Hepatocyte (in vitro differentiated cells): ENCODE data around the gene KIAA1671. TPM values are rescaled to one million over a fixed set of nuclear protein-coding genes. Genes with fewer than 3 reads are reported as not detected.

Experiments
- DNase-seq: peaks from one replicate; pipeline ENCODE4 v3.0.0-alpha.2; 2016; ENCODE audit warnings: low spot score
- H2AFZ ChIP-seq: fragments of 200-600 bp; sonication (generic); 2 replicates; pipeline ENCODE4 v1.6.0; 2016; ENCODE audit warnings: antibody characterized with exemption, mild to moderate bottlenecking
- H3K27ac ChIP-seq: fragments of 200-600 bp; sonication (generic); 2 replicates; pipeline ENCODE4 v1.5.1; 2016; ENCODE audit warnings: mild to moderate bottlenecking
- H3K27me3 ChIP-seq: fragments of 200-600 bp; sonication (generic); 2 replicates; pipeline ENCODE4 v1.6.1; 2016
- H3K36me3 ChIP-seq: fragments of 200-600 bp; sonication (generic); replicated peaks from 2 replicates; pipeline ENCODE4 v1.5.1; 2016; ENCODE audit warnings: low read depth; ENCODE audit not compliant: insufficient read depth
- H3K4me1 ChIP-seq: fragments of 200-600 bp; sonication (generic); 2 replicates; pipeline ENCODE4 v1.5.1; 2016; ENCODE audit warnings: mild to moderate bottlenecking, moderate library complexity; ENCODE audit not compliant: insufficient read depth
- H3K4me2 ChIP-seq: fragments of 200-600 bp; sonication (generic); 2 replicates; pipeline ENCODE4 v1.6.0; 2016
- H3K4me3 ChIP-seq: fragments of 200-600 bp; sonication (generic); 2 replicates; pipeline ENCODE4 v1.5.1; 2016; ENCODE audit warnings: mild to moderate bottlenecking
- H3K79me2 ChIP-seq: fragments of 200-600 bp; sonication (generic); 2 replicates; pipeline ENCODE4 v1.6.0; 2017; ENCODE audit warnings: mild to moderate bottlenecking
- H3K9me2 ChIP-seq: fragments of 200-600 bp; sonication (generic); replicated peaks from 2 replicates; pipeline ENCODE4 v1.6.0; 2017; ENCODE audit warnings: mild to moderate bottlenecking; ENCODE audit not compliant: insufficient read depth
- H3K9me3 ChIP-seq: fragments of 200-600 bp; sonication (generic); 2 replicates; pipeline ENCODE4 v1.5.1; 2016; ENCODE audit warnings: low read depth, mild to moderate bottlenecking
- H4K20me1 ChIP-seq: fragments of 200-600 bp; sonication (generic); 2 replicates; pipeline ENCODE4 v1.6.0; 2016; ENCODE audit warnings: mild to moderate bottlenecking; ENCODE audit not compliant: insufficient read depth, poor library complexity, severe bottlenecking
- CTCF ChIP-seq: fragments of 200-600 bp; sonication (generic); IDR thresholded peaks from 2 replicates; pipeline ENCODE4 v1.5.1; 2016; ENCODE audit warnings: antibody characterized with exemption, mild to moderate bottlenecking; ENCODE audit not compliant: poor library complexity
- EZH2 ChIP-seq: fragments of 200-600 bp; sonication (generic); IDR thresholded peaks from 2 replicates; pipeline ENCODE4 v1.6.1; 2016; ENCODE audit warnings: antibody characterized with exemption, mild to moderate bottlenecking, borderline replicate concordance
- EZH2phosphoT487 ChIP-seq: fragments of 200-600 bp; sonication (generic); IDR thresholded peaks from one replicate; pipeline ENCODE4 v1.6.1; 2018; ENCODE audit warnings: antibody characterized with exemption, mild to moderate bottlenecking, low read depth, moderate library complexity; ENCODE audit not compliant: unreplicated experiment, severe bottlenecking
- WGBS: methylation state at CpG from one replicate; pipeline ENCODE4 v1.1.6; 2016; ENCODE audit warnings: low lambda C conversion rate; ENCODE audit errors: missing lambda C conversion rate; 5-methylcytosine and 5-hydroxymethylcytosine counted together
- polyA plus RNA-seq: library from polyadenylated mRNA; unstranded; fragments of >200 nt; fragmentation: Nextera tagmentation; extraction: Ambion mirVana; gene quantifications from 2 replicates; pipeline ENCODE4 v1.2.1, GENCODE V29; 2016
- total RNA-seq: library from RNA; depleted of rRNA; stranded (reverse); fragments of >200 nt; gene quantifications from 2 replicates; pipeline ENCODE4 v1.2.3, GENCODE V29; 2014

KIAA1671 gene
- total and polyA plus RNA-seq, 2 experiments from 2014 or later: 8.1 to 26.5 TPM

- no peaks in the 10 kb centered on the region for H3K9me3 ChIP-seq
- no peak overlapping the region for H3K4me3 ChIP-seq
- TF ChIP-seq EZH2phosphoT487: no peak
- no peaks in the 10 kb centered on the region for H3K9me2 ChIP-seq
- H3K27me3 ChIP-seq: no peaks in the 10 kb centered on the region
- H3K79me2 ChIP-seq: no peaks in the 10 kb centered on the region
- H3K4me1 ChIP-seq: no peaks in the 10 kb centered on the region
- no peak for DNase-seq
- H2AFZ ChIP-seq: no peak overlapping the region
- H3K36me3 ChIP-seq: no peaks in the 10 kb centered on the region
- WGBS: 100% methylated on average over 1 of the region's 2 CpGs
- H3K4me2 ChIP-seq: no peak overlapping the region
- no peaks in the 10 kb centered on the region for H4K20me1 ChIP-seq
- H3K27ac ChIP-seq: no peak overlapping the region
Observed at GRCh38 chr22:25207553-25208157, 255.1 kb downstream of the KIAA1671 start.

- no peak overlapping the region for H3K27ac ChIP-seq
- H3K27me3 ChIP-seq: no peaks in the 10 kb centered on the region
- no peak overlapping the region for H3K4me3 ChIP-seq
- no peaks in the 10 kb centered on the region for H3K4me1 ChIP-seq
- H3K36me3 ChIP-seq: no peaks in the 10 kb centered on the region
- DNase-seq: no peak
- H4K20me1 ChIP-seq: no peaks in the 10 kb centered on the region
- no peaks in the 10 kb centered on the region for H3K79me2 ChIP-seq
- WGBS: 92% methylated on average over 2 of the region's 2 CpGs
- no peaks in the 10 kb centered on the region for H3K9me3 ChIP-seq
- no peak overlapping the region for H2AFZ ChIP-seq
- no peak for TF ChIP-seq CTCF
- TF ChIP-seq EZH2: no peak
- TF ChIP-seq EZH2phosphoT487: no peak
- no peaks in the 10 kb centered on the region for H3K9me2 ChIP-seq
- no peak overlapping the region for H3K4me2 ChIP-seq
Observed at GRCh38 chr22:25208328-25208727, 255.8 kb downstream of the KIAA1671 start.

GRCh38 chr22:25208743-25209505 lies 256.4 kb downstream of the KIAA1671 start:
- H3K36me3 ChIP-seq: no peaks in the 10 kb centered on the region
- no peaks in the 10 kb centered on the region for H3K9me3 ChIP-seq
- no peaks in the 10 kb centered on the region for H3K27me3 ChIP-seq
- H2AFZ ChIP-seq: no peak overlapping the region
- no peak overlapping the region for H3K4me2 ChIP-seq
- H3K4me1 ChIP-seq: no peaks in the 10 kb centered on the region
- no peaks in the 10 kb centered on the region for H3K79me2 ChIP-seq
- no peaks in the 10 kb centered on the region for H3K9me2 ChIP-seq
- 88% methylated on average over 17 of the region's 17 CpGs for WGBS
- no peaks in the 10 kb centered on the region for H4K20me1 ChIP-seq
- TF ChIP-seq CTCF (no peak), EZH2phosphoT487 (no peak), EZH2 (no peak)
- H3K27ac ChIP-seq: no peak overlapping the region
- no peak overlapping the region for H3K4me3 ChIP-seq
- no peak for DNase-seq

- TF ChIP-seq CTCF (no peak), EZH2phosphoT487 (no peak), EZH2 (no peak)
- DNase-seq: no peak
- H3K27ac ChIP-seq: no peak overlapping the region
- H2AFZ ChIP-seq: no peak overlapping the region
- H3K36me3 ChIP-seq: no peaks in the 10 kb centered on the region
- no peak overlapping the region for H3K4me3 ChIP-seq
- H3K9me2 ChIP-seq: no peaks in the 10 kb centered on the region
- H3K79me2 ChIP-seq: no peaks in the 10 kb centered on the region
- WGBS: 91% methylated on average over 3 of the region's 3 CpGs
- H3K4me2 ChIP-seq: no peak overlapping the region
- no peaks in the 10 kb centered on the region for H4K20me1 ChIP-seq
- H3K4me1 ChIP-seq: no peaks in the 10 kb centered on the region
- H3K27me3 ChIP-seq: no peaks in the 10 kb centered on the region
- H3K9me3 ChIP-seq: no peaks in the 10 kb centered on the region
Observed at GRCh38 chr22:25210793-25211192, 258.3 kb downstream of the KIAA1671 start.
